Ectodermal cell (in vitro differentiated cells): ENCODE data around the gene NPAS2.

Experiments used
- H3K27ac ChIP-seq: 2 replicates; pipeline ENCODE4 v1.7.0; 2013; ENCODE audit warnings: mild to moderate bottlenecking, low read depth, low read length; ENCODE audit not compliant: insufficient read depth, poor library complexity, severe bottlenecking
- H3K27me3 ChIP-seq: 2 replicates; pipeline ENCODE4 v1.7.0; 2013; ENCODE audit warnings: mild to moderate bottlenecking, low read length; ENCODE audit not compliant: insufficient read depth, control insufficient read depth, poor library complexity, severe bottlenecking
- H3K36me3 ChIP-seq: one replicate; pipeline ENCODE4 v1.7.0; 2013; ENCODE audit warnings: low read length; ENCODE audit not compliant: control insufficient read depth, insufficient read depth
- H3K4me1 ChIP-seq: one replicate; pipeline ENCODE4 v1.7.0; 2013; ENCODE audit warnings: low read length; ENCODE audit not compliant: control insufficient read depth, insufficient read depth
- H3K4me3 ChIP-seq: 2 replicates; pipeline ENCODE4 v1.7.0; 2013; ENCODE audit warnings: low read depth, low read length, control low read depth; ENCODE audit not compliant: insufficient read depth
- H3K9me3 ChIP-seq: 2 replicates; pipeline ENCODE4 v1.7.0; 2013; ENCODE audit warnings: mild to moderate bottlenecking, low read length, moderate library complexity; ENCODE audit not compliant: control insufficient read depth
- WGBS, 2 experiments: methylation state at CpG; one replicate each; pipeline ENCODE4 v1.1.7; 2013; ENCODE audit warnings: missing lambda C conversion rate in 2 of 2; 5-methylcytosine and 5-hydroxymethylcytosine counted together

NPAS2 gene

GRCh38 chr2:100939445-100939844 is 119.5 kb downstream of the NPAS2 start:
- Histone ChIP-seq H3K9me3 (no peaks in the 10 kb centered on the region), H3K27ac (no peak overlapping the region), H3K36me3 (no peaks in the 10 kb centered on the region), H3K4me1 (no peaks in the 10 kb centered on the region), H3K4me3 (no peak overlapping the region), H3K27me3 (no peaks in the 10 kb centered on the region)
- 95 to 96% methylated on average over 6 of the region's 6 CpGs for WGBS, 2 experiments

- H3K4me1 ChIP-seq = no peaks in the 10 kb centered on the region
- 98 to 99% methylated on average over 4 of the region's 4 CpGs for WGBS, 2 experiments
- H3K27ac ChIP-seq = no peak overlapping the region
- H3K36me3 ChIP-seq = no peaks in the 10 kb centered on the region
- no peaks in the 10 kb centered on the region for H3K27me3 ChIP-seq
- no peak overlapping the region for H3K4me3 ChIP-seq
- H3K9me3 ChIP-seq = no peaks in the 10 kb centered on the region
Observed at GRCh38 chr2:100940240-100940639, 120.3 kb downstream of the NPAS2 start.

DNA sequence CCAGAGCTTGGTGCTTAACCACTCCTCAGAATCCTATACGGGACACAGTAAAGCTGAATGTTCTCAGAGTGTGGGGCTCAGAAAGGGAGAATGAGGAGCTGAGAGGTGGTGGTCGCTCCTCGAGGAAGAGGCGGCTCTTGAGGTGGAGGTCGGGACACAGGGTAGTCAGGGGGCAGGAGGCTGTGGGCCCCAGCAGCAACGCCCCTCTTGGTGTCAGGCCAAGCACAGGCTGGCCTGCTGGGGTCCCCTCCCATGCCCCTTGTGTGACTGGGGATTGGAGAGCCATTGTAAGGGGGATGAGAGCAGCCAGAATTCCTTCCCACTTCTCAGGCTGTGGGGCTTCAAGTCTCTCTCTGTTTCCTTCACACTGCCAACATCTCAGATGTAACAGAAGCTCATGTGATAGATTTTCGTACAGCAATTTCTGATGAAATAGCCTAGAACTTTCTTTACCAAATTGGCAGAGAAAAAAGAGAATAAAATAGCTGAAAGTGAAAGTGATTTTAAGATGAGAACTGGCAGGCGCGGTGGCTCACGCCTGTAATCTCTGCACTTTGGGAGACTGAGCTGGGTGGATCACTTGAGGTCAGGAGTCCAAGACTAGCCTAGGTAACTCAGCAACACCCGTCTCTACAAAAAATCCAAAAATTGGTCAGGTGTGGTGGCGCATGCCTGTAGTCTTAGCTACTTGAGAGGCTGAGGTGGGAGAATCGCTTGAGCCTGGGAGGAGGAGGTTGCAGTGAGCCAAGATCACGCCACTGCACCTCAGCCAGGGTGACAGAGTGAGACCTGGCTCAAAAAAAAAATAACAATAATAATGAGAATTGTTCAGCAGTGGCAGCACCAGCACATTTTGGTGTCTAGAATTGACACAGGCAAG is 121.1 kb downstream of the NPAS2 start:
- no peaks in the 10 kb centered on the region for H3K9me3 ChIP-seq
- WGBS, 2 experiments = 91 to 93% methylated on average over 14 of the region's 14 CpGs
- no peaks in the 10 kb centered on the region for H3K4me1 ChIP-seq
- H3K4me3 ChIP-seq = no peak overlapping the region
- no peaks in the 10 kb centered on the region for H3K36me3 ChIP-seq
- no peak overlapping the region for H3K27ac ChIP-seq
- no peaks in the 10 kb centered on the region for H3K27me3 ChIP-seq

DNA sequence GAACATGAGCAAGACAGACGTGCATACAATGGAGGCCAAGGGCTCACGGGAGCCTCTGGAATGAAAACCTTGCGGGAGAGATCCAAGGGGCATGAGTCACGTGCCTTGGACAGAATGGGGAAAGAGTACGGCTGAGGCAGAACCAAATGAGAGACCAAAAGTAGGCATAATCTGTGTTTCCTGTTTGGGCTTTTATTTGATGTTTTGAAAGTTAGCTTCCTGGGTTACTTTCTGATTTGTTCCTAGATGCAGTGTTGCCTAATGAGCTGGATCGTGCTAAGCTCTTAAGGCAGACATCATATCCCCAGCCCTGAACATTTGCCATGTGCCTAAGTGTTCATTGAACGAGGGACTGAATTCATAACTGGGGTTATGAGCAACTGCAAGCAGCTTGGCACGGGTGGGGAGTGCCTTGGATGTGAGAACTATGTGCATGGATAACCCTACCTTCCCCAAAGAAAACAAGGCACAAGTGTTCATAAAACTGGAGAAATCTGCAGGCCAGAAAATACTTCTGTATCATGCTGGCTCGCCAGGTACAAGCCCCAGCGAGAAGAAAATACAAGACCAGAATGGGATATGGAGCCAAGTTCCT is 121.8 kb downstream of the NPAS2 start:
- Histone ChIP-seq H3K4me3 (no peak overlapping the region), H3K36me3 (no peaks in the 10 kb centered on the region), H3K27ac (no peak overlapping the region), H3K4me1 (no peaks in the 10 kb centered on the region), H3K9me3 (no peaks in the 10 kb centered on the region), H3K27me3 (no peaks in the 10 kb centered on the region)
- 92 to 95% methylated on average over 10 of the region's 10 CpGs for WGBS, 2 experiments

DNA sequence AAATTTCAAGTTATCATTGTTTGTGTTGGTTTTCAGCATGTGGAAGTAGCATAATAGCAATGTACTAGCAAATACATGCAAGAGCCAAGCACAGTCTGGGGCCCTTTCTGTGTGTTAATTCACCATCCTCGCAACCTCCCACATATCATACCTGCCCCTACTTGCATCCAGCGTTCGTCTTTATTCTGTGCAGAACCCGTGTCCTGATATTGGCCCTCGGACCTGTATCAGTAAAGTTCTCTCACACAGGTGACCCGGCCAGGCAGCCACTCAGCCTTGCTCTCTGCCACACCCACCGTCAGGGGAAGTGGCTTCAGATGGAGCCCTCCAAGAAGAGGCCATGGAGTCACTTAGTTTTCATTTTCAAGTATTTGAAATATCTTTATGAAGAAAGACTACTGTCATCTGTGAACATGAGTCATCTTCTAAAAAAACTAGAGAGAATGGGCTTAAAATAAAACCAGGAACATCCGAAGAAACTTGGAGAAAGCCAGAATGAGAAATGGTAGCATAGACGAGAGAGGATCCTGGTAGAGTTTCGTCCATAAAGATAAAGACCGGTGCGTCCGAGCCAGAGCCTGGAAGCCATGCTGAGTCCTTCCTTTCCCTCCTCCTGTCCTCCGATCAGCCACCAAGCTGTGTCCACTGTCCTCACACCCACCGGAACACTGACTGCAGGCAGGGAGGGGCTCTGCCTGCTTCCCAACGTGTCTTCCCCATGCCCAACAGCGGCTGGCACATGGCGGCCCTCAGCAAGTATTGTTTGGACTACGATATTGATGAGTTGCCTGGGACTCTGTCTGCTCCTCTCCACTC is 124.9 kb downstream of the NPAS2 start:
- no peak overlapping the region for H3K4me3 ChIP-seq
- H3K9me3 ChIP-seq = no peaks in the 10 kb centered on the region
- no peaks in the 10 kb centered on the region for H3K4me1 ChIP-seq
- WGBS, 2 experiments = 94 to 95% methylated on average over 19 of the region's 19 CpGs
- H3K27me3 ChIP-seq = no peaks in the 10 kb centered on the region
- H3K27ac ChIP-seq = no peak overlapping the region
- H3K36me3 ChIP-seq = no peaks in the 10 kb centered on the region

- WGBS, 2 experiments = 91 to 92% methylated on average over 5 of the region's 5 CpGs
Observed at GRCh38 chr2:100945433-100945740, 125.4 kb downstream of the NPAS2 start.

DNA sequence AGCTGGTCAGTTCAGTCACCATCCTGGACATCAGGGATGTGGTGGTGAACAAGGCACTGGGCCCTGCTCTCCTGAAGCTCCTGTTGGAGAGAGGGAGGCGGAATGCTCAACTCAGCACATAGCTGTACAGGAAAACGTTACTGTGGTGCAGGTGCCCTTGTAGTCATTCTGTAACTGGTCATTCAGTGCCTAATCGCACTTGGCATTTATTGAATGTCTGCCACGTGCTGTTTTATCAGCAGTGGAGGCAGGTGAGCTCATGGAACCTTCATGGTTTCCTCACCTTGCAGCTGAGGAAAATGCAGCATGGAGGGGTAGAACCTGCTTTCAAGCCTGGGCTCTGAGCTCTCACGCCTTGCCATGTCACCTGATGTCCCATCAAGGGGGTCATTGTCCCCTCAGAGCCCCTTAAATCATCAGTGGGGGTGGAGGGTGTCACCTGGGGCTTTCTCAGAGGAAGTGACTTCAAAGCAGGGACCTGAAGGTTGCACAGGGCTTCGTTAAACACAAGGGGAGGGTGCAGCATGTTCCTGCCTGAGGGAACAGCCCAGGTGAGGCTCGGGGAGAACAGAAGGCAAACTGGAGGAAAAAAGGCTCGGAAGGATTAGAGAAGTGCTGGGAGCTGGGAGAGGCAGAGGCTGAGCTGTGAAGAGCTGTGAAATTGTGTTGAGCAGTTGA is 126.1 kb downstream of the NPAS2 start:
- WGBS, 2 experiments = 89 to 91% methylated on average over 8 of the region's 8 CpGs
- H3K4me1 ChIP-seq = no peaks in the 10 kb centered on the region
- H3K36me3 ChIP-seq = no peaks in the 10 kb centered on the region
- H3K27me3 ChIP-seq = no peaks in the 10 kb centered on the region
- no peak overlapping the region for H3K4me3 ChIP-seq
- no peak overlapping the region for H3K27ac ChIP-seq
- H3K9me3 ChIP-seq = no peaks in the 10 kb centered on the region

More at GRCh38 chr2:100945433-100945740, 125.4 kb downstream of the NPAS2 start:
- Histone ChIP-seq H3K27ac (no peak overlapping the region), H3K27me3 (no peaks in the 10 kb centered on the region), H3K4me1 (no peaks in the 10 kb centered on the region), H3K9me3 (no peaks in the 10 kb centered on the region), H3K36me3 (no peaks in the 10 kb centered on the region), H3K4me3 (no peak overlapping the region)

GRCh38 chr2:100948942-100949811 is 129.2 kb downstream of the NPAS2 start:
- no peaks in the 10 kb centered on the region for H3K9me3 ChIP-seq
- no peaks in the 10 kb centered on the region for H3K27me3 ChIP-seq
- 71 to 72% methylated on average over 15 to 16 of the region's 16 CpGs for WGBS, 2 experiments
- no peak overlapping the region for H3K27ac ChIP-seq
- H3K36me3 ChIP-seq = no peaks in the 10 kb centered on the region
- H3K4me1 ChIP-seq = no peaks in the 10 kb centered on the region
- H3K4me3 ChIP-seq = no peak overlapping the region

DNA sequence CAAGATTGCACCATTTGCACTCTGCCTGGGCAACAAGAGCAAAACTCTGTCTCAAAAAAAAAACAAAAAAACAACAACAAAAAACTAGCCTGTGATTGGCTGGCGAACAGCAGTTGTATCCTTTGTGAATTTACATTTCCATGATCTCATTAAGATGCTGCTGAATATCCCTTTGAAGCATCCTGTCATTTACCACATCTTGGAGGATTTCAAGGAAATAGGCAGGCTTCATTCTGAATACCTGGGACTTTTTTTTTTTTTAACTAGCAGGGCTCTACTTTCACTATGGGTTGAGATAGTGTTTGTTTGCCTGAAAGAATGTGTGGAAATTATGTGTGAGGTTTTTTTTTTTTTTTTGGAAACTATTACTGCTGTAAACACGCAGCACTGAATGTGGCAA is 132.6 kb downstream of the NPAS2 start:
- no peaks in the 10 kb centered on the region for H3K4me1 ChIP-seq
- H3K27me3 ChIP-seq = no peaks in the 10 kb centered on the region
- no peak overlapping the region for H3K4me3 ChIP-seq
- no peaks in the 10 kb centered on the region for H3K36me3 ChIP-seq
- H3K9me3 ChIP-seq = no peaks in the 10 kb centered on the region
- no peak overlapping the region for H3K27ac ChIP-seq
- 88 to 95% methylated on average over 2 of the region's 2 CpGs for WGBS, 2 experiments
